Uterus (tissue), 4 donors: ENCODE measurements around the gene AEN. TPM values are rescaled to one million over a fixed set of nuclear protein-coding genes. Genes with fewer than 3 reads are reported as not detected.

Experiments
- DNase-seq, 2 donors: peaks; one replicate each; pipeline ENCODE4 v3.0.0-alpha.2; 2019 to 2020
- H3K27ac ChIP-seq, 2 donors: fragments of 200-600 bp; sonication (generic); 1 replicate in 1 of 2; 2 replicates in 1 of 2; pipeline ENCODE4 v1.5.1; 2016 to 2018
- H3K27me3 ChIP-seq, 2 donors: fragments of 200-600 bp; sonication (generic); one replicate each; pipeline ENCODE4 v1.5.1; 2018 to 2019; ENCODE audit warnings: control low read depth in 1 of 2
- H3K36me3 ChIP-seq, 2 donors: fragments of 200-600 bp; sonication (generic); one replicate each; pipeline ENCODE4 v1.5.1; 2019; ENCODE audit warnings: control low read depth in 1 of 2
- H3K4me1 ChIP-seq, 2 donors: fragments of 200-600 bp; sonication (generic); one replicate each; pipeline ENCODE4 v1.5.1; 2018 to 2019; ENCODE audit warnings: control low read depth in 1 of 2
- H3K4me3 ChIP-seq, 2 donors: fragments of 200-600 bp; sonication (generic); 1 replicate in 1 of 2; 2 replicates in 1 of 2; pipeline ENCODE4 v1.5.1; 2018 to 2019; ENCODE audit warnings: mild to moderate bottlenecking in 1 of 2
- H3K9me3 ChIP-seq, 2 donors: fragments of 200-600 bp; sonication (generic); one replicate each; pipeline ENCODE4 v1.5.1; 2019; ENCODE audit warnings: control low read depth in 1 of 2
- CTCF ChIP-seq, 4 experiments: fragments of 200-600 bp in 2 of 4; fragments of 450-650 bp in 2 of 4; sonication (generic) in 2 of 4; IDR thresholded peaks; one replicate each; pipeline ENCODE4 v1.5.1; 2016 to 2019; ENCODE audit warnings: antibody characterized with exemption in 4 of 4, mild to moderate bottlenecking in 2 of 4, moderate library complexity in 1 of 4
- POLR2A ChIP-seq, 2 donors: fragments of 450-650 bp; IDR thresholded peaks; one replicate each; pipeline ENCODE4 v1.6.1; 2016; ENCODE audit warnings: antibody characterized with exemption in 2 of 2, mild to moderate bottlenecking in 1 of 2, moderate library complexity in 1 of 2
- intact Hi-C: fragments of 100-400 bp; cut with DNase I; formaldehyde crosslinking; loops from one replicate; pipeline ENCODE4 v1.15.1; 2023; ENCODE audit warnings: low total_unique reads
- total RNA-seq, 4 donors: library from RNA; depleted of rRNA in 3 of 4; stranded (reverse); fragments of >200 nt in 3 of 4; gene quantifications; one replicate each; pipeline versions ENCODE4 v1.1.0 to v1.2.4, GENCODE V29; 2014 to 2023
- donor health status: DM: yes; HTN: yes; CAD: no.

The AEN gene
- 10 to 100 TPM in 1 of 4 donors, 1 to 10 TPM in 3; 1.0 to 20.2 (median 6.0) TPM for total RNA-seq

GRCh38 chr15:88620995-88621772, at the start of gene AEN:
Gene AEN (plus strand): TSS chr15:88621340. CDS start chr15:88626210, 4,870 bp downstream.
- no peaks in the 10 kb centered on the region for H3K9me3 ChIP-seq
- TF ChIP-seq CTCF (IDR thresholded peaks at IDR 0.05) (peak in 2 of 4 experiments; percentile 26 to 34), POLR2A (IDR thresholded peaks at IDR 0.05) (peak; percentile 31 to 51)
- H3K4me3 ChIP-seq: peak within 1 kb of the TSS; percentile 64 to 92
- intact Hi-C loops: loop anchor here (10.0 kb wide), 1 partner anchor 284 kb away; no protein-coding TSS in a partner anchor
- H3K27me3 ChIP-seq: no peaks in the 10 kb centered on the region
- peak; percentile 93 to 96 for DNase-seq
- H3K4me1 ChIP-seq: peaks cover 0 to 4% of the 10 kb centered on the region in 2 donors
- peak within 1 kb of the TSS; percentile 86 to 93 for H3K27ac ChIP-seq
- H3K36me3 ChIP-seq: no peaks in the 10 kb centered on the region

- Histone ChIP-seq H3K27ac (no peak overlapping the region), H3K27me3 (no peaks in the 10 kb centered on the region), H3K9me3 (no peaks in the 10 kb centered on the region), H3K4me3 (no peak overlapping the region), H3K36me3 (no peaks in the 10 kb centered on the region), H3K4me1 (no peaks in the 10 kb centered on the region)
- TF ChIP-seq POLR2A (IDR thresholded peaks at IDR 0.05) (no peak), CTCF (IDR thresholded peaks at IDR 0.05) (no peak)
- DNase-seq: no peak
- intact Hi-C loops: no loop called here
Measured at GRCh38 chr15:88571852-88572259, 49.3 kb upstream of the AEN start.

GRCh38 chr15:88574077-88574476, 47.1 kb upstream of the AEN start:
- no peak overlapping the region for H3K27ac ChIP-seq
- intact Hi-C loops: no loop called here

GRCh38 chr15:88574655-88575054, 46.5 kb upstream of the AEN start:
- no peak for TF ChIP-seq POLR2A (IDR thresholded peaks at IDR 0.05)
- no peak for TF ChIP-seq CTCF (IDR thresholded peaks at IDR 0.05)
- Histone ChIP-seq H3K4me1 (no peaks in the 10 kb centered on the region), H3K4me3 (no peak overlapping the region), H3K9me3 (no peaks in the 10 kb centered on the region), H3K36me3 (no peaks in the 10 kb centered on the region), H3K27ac (no peak overlapping the region), H3K27me3 (no peaks in the 10 kb centered on the region)
- intact Hi-C loops: no loop called here
- DNase-seq: no peak

More at GRCh38 chr15:88574077-88574476, 47.1 kb upstream of the AEN start:
- no peaks in the 10 kb centered on the region for H3K36me3 ChIP-seq
- no peaks in the 10 kb centered on the region for H3K4me1 ChIP-seq
- no peak overlapping the region for H3K4me3 ChIP-seq
- no peak for DNase-seq
- no peaks in the 10 kb centered on the region for H3K9me3 ChIP-seq
- no peaks in the 10 kb centered on the region for H3K27me3 ChIP-seq
- no peak for TF ChIP-seq CTCF (IDR thresholded peaks at IDR 0.05)
- no peak for TF ChIP-seq POLR2A (IDR thresholded peaks at IDR 0.05)

GRCh38 chr15:88579322-88579721, 41.8 kb upstream of the AEN start:
- H3K27ac ChIP-seq: no peak overlapping the region
- DNase-seq: no peak
- no peaks in the 10 kb centered on the region for H3K36me3 ChIP-seq
- no peaks in the 10 kb centered on the region for H3K27me3 ChIP-seq
- intact Hi-C loops: no loop called here
- no peak overlapping the region for H3K4me3 ChIP-seq
- no peaks in the 10 kb centered on the region for H3K4me1 ChIP-seq
- TF ChIP-seq POLR2A (IDR thresholded peaks at IDR 0.05) (no peak), CTCF (IDR thresholded peaks at IDR 0.05) (no peak)
- no peaks in the 10 kb centered on the region for H3K9me3 ChIP-seq
